Activated gamma-delta T cell treated with Interleukin-2 at 50 U/mL for 16 hours (primary cell): ENCODE measurements around the gene TVP23B.
"Not testable (repeated sequence)": the region's sequence is repeated elsewhere in the genome, so short reads cannot be mapped to it uniquely, and the experiment has no call there.

Experiments
- DNase-seq: peaks from one replicate; pipeline ENCODE4 v3.0.0-alpha.2; 2020

Gene TVP23B

GRCh38 chr17:18780991-18781718 is at the start of gene TVP23B:
Gene TVP23B, plus strand, starts transcription at chr17:18781183. Its CDS starts 111 bp downstream, at chr17:18781294.
- peak; percentile 96 for DNase-seq

- DNase-seq = not testable (repeated sequence)
These were observed 48.5 kb upstream of the TVP23B start for GRCh38 chr17:18732438-18732837.

GRCh38 chr17:18733350-18733749 is 47.6 kb upstream of the TVP23B start:
- not testable (repeated sequence) for DNase-seq

GRCh38 chr17:18739616-18740391 is 41.2 kb upstream of the TVP23B start:
- DNase-seq = not testable (repeated sequence)

GRCh38 chr17:18741228-18741627 is 39.8 kb upstream of the TVP23B start:
- DNase-seq = not testable (repeated sequence)

GRCh38 chr17:18743699-18744421 is 37.1 kb upstream of the TVP23B start, which contains the start of gene FBXW10:
Gene FBXW10, plus strand, starts transcription at chr17:18744054. Its CDS starts 191 bp downstream, at chr17:18744245.
- DNase-seq = not testable (repeated sequence)

- DNase-seq = not testable (repeated sequence)
These were observed 36.3 kb upstream of the TVP23B start for GRCh38 chr17:18744726-18745125.

GRCh38 chr17:18746551-18746950 is 34.4 kb upstream of the TVP23B start:
- DNase-seq = not testable (repeated sequence)

- not testable (repeated sequence) for DNase-seq
These were observed 33.5 kb upstream of the TVP23B start for GRCh38 chr17:18747501-18747900.

- not testable (repeated sequence) for DNase-seq
These were observed 30.7 kb upstream of the TVP23B start for GRCh38 chr17:18750242-18750641.

GRCh38 chr17:18753829-18754409 is 27.1 kb upstream of the TVP23B start:
- DNase-seq = not testable (repeated sequence)

GRCh38 chr17:18755969-18756368 is 25.0 kb upstream of the TVP23B start:
- DNase-seq = not testable (repeated sequence)

GRCh38 chr17:18757368-18758044 is 23.5 kb upstream of the TVP23B start:
- not testable (repeated sequence) for DNase-seq

GRCh38 chr17:18758344-18758743 is 22.6 kb upstream of the TVP23B start:
- not testable (repeated sequence) for DNase-seq

GRCh38 chr17:18760221-18760620 is 20.8 kb upstream of the TVP23B start:
- not testable (repeated sequence) for DNase-seq

- DNase-seq = not testable (repeated sequence)
These were observed 10.4 kb upstream of the TVP23B start for GRCh38 chr17:18770572-18770971.

- DNase-seq = not testable (repeated sequence)
These were observed 9.9 kb upstream of the TVP23B start for GRCh38 chr17:18771066-18771465.

GRCh38 chr17:18772471-18772870 is 8.5 kb upstream of the TVP23B start:
- DNase-seq = no peak

- DNase-seq = not testable (repeated sequence)
These were observed 822 bp downstream of the TVP23B start for GRCh38 chr17:18781805-18782204.

GRCh38 chr17:18785933-18786332 is 5.0 kb downstream of the TVP23B start:
- DNase-seq = not testable (repeated sequence)

- DNase-seq = not testable (repeated sequence)
These were observed 5.9 kb downstream of the TVP23B start for GRCh38 chr17:18786890-18787289.

- DNase-seq = not testable (repeated sequence)
These were observed 10.4 kb downstream of the TVP23B start for GRCh38 chr17:18791402-18791801.
